HCT116 (cell line): ENCODE data around the gene PPP4R3A. TPM values are rescaled to one million over a fixed set of nuclear protein-coding genes. Genes with fewer than 3 reads are reported as not detected.

Source experiments
- ATAC-seq: fragments of 200-7000 bp; cut with Tn5 transposase; 2 replicates; pipeline ENCODE4 v1.9.1; 2020; ENCODE audit warnings: mild to moderate bottlenecking, moderate library complexity
- Bru-seq: library from RNA; stranded (reverse); fragments of 400-500 nt; gene quantifications from one replicate; lab custom pipeline; 2021; lab: Mats Ljungman, UMichigan
- BruChase-seq, 2 experiments: library from RNA; stranded (reverse); fragments of 400-500 nt; gene quantifications; one replicate each; lab custom pipeline; 2021; lab: Mats Ljungman, UMichigan
- BruUV-seq: library from RNA; stranded (reverse); fragments of 400-500 nt; replicated peaks from 2 replicates; lab custom pipeline; 2021; lab: Mats Ljungman, UMichigan
- CTCF ChIA-PET: fragments of 300-600 bp; sonication (Branson Sonifier 250); formaldehyde crosslinking; loops from one replicate; lab custom pipeline; 2021; ENCODE audit warnings: antibody characterized with exemption; lab: Charles Lee
- POLR2A ChIA-PET: fragments of 300-600, 350-600 bp; sonication (Branson Sonifier 250); formaldehyde crosslinking; loops from one replicate; lab custom pipeline; 2021; ENCODE audit warnings: antibody characterized with exemption; lab: Charles Lee
- RAD21 ChIA-PET, 2 experiments: fragments of 300-600 bp; sonication (Branson Sonifier 250); formaldehyde crosslinking; loops; one replicate each; lab custom pipeline; 2023; ENCODE audit warnings: low total read pairs in 2 of 2; ENCODE audit not compliant: uncharacterized antibody in 2 of 2, unreplicated experiment in 2 of 2, low non-redundant PET in 1 of 2; lab: Charles Lee
- DNase-seq: peaks from one replicate; pipeline ENCODE4 v3.0.0-alpha.2; 2010; ENCODE audit warnings: low read depth, low spot score
- H2AFZ ChIP-seq: fragments of 200-600 bp; shearing (Covaris generic), sonication (generic); 2 replicates; pipeline ENCODE4 v1.6.1; 2017; ENCODE audit warnings: low read depth, mixed run types, mixed read lengths, antibody characterized with exemption, low read length; ENCODE audit not compliant: poor library complexity, severe bottlenecking
- H3K27ac ChIP-seq: 2 replicates; pipeline ENCODE4 v1.5.1; 2012; ENCODE audit warnings: low read depth, low read length
- H3K27me3 ChIP-seq: fragments of 200-600 bp; sonication (generic); 2 replicates; pipeline ENCODE4 v1.6.1; 2016; ENCODE audit warnings: mixed run types, low read length, mixed read lengths; ENCODE audit not compliant: insufficient read depth
- H3K36me3 ChIP-seq, 2 experiments: fragments of 200-500 bp in 1 of 2; fragments of 200-600 bp in 1 of 2; sonication (Bioruptor generic) in 1 of 2; sonication (generic) in 1 of 2; 2 replicates each; pipeline versions ENCODE4 v1.5.1 to v1.6.1; 2014 to 2016; ENCODE audit warnings: low read length in 2 of 2, inconsistent platforms in 1 of 2, mixed read lengths in 1 of 2, mixed run types in 1 of 2; ENCODE audit not compliant: insufficient read depth in 2 of 2, control insufficient read depth in 1 of 2
- H3K4me1 ChIP-seq, 2 experiments: fragments of 200-600 bp in 1 of 2; sonication (generic) in 1 of 2; 2 replicates each; pipeline versions ENCODE4 v1.5.1 to v1.6.1; 2012 to 2017; ENCODE audit warnings: low read length in 2 of 2, inconsistent platforms in 1 of 2, mild to moderate bottlenecking in 1 of 2, mixed read lengths in 1 of 2, mixed run types in 1 of 2, moderate library complexity in 1 of 2; ENCODE audit not compliant: insufficient read depth in 2 of 2, control insufficient read depth in 1 of 2
- H3K4me2 ChIP-seq: fragments of 200-600 bp; sonication (generic); 2 replicates; pipeline ENCODE4 v1.6.1; 2017; ENCODE audit warnings: mixed run types, low read length, mixed read lengths
- H3K4me3 ChIP-seq, 2 experiments: fragments of 200-600 bp in 1 of 2; sonication (generic) in 1 of 2; replicated peaks in 1 of 2; 2 replicates each; pipeline ENCODE4 v1.5.1; 2011 to 2016; ENCODE audit warnings: low read length in 2 of 2, control low read depth in 1 of 2, low read depth in 1 of 2, mild to moderate bottlenecking in 1 of 2, mixed read lengths in 1 of 2, mixed run types in 1 of 2
- H3K79me2 ChIP-seq: fragments of 200-600 bp; sonication (generic); 2 replicates; pipeline ENCODE4 v1.6.1; 2017; ENCODE audit warnings: mild to moderate bottlenecking, mixed run types, low read length, moderate library complexity, mixed read lengths; ENCODE audit not compliant: insufficient read depth
- H3K9ac ChIP-seq: fragments of 200-600 bp; sonication (generic); 2 replicates; pipeline ENCODE4 v1.6.1; 2016; ENCODE audit warnings: low read length, mixed read lengths
- H3K9me2 ChIP-seq: fragments of 200-600 bp; sonication (generic), shearing (Covaris generic); 2 replicates; pipeline ENCODE4 v1.6.1; 2017; ENCODE audit warnings: mixed run types, mild to moderate bottlenecking, moderate library complexity; ENCODE audit not compliant: insufficient read depth
- H3K9me3 ChIP-seq, 2 experiments: fragments of 200-500 bp in 1 of 2; fragments of 200-600 bp in 1 of 2; sonication (Bioruptor generic) in 1 of 2; sonication (generic) in 1 of 2; 2 replicates each; pipeline ENCODE4 v1.6.1; 2014 to 2017; ENCODE audit warnings: low read length in 2 of 2, mixed read lengths in 2 of 2, inconsistent platforms in 1 of 2, low read depth in 1 of 2, mild to moderate bottlenecking in 1 of 2, mixed run types in 1 of 2, moderate library complexity in 1 of 2; ENCODE audit not compliant: control insufficient read depth in 1 of 2, insufficient read depth in 1 of 2
- H4K20me1 ChIP-seq: fragments of 200-600 bp; sonication (generic), shearing (Covaris generic); 2 replicates; pipeline ENCODE4 v1.6.1; 2017; ENCODE audit warnings: mixed run types, mild to moderate bottlenecking, moderate library complexity; ENCODE audit not compliant: insufficient read depth
- ATF3 ChIP-seq: IDR thresholded peaks from 2 replicates; pipeline ENCODE4 v1.6.1; 2012
- CBX3 ChIP-seq: IDR thresholded peaks from 2 replicates; pipeline ENCODE4 v1.6.1; 2012; ENCODE audit warnings: low read depth
- CTCF ChIP-seq, 3 experiments: fragments of 200-600 bp in 1 of 3; sonication (generic) in 1 of 3; IDR thresholded peaks in 2 of 3; conservative IDR thresholded peaks in 1 of 3; 2 replicates each; pipeline ENCODE4 v1.5.1; 2012 to 2017; ENCODE audit warnings: low read depth in 2 of 3, low read length in 2 of 3, antibody characterized with exemption in 1 of 3, borderline replicate concordance in 1 of 3, control low read depth in 1 of 3, mild to moderate bottlenecking in 1 of 3, mixed read lengths in 1 of 3, mixed run types in 1 of 3, moderate library complexity in 1 of 3; ENCODE audit not compliant: insufficient read depth in 1 of 3
- EZH2 ChIP-seq: fragments of 200-600 bp; sonication (generic); IDR thresholded peaks from 2 replicates; pipeline ENCODE4 v1.6.1; 2017; ENCODE audit warnings: antibody characterized with exemption, mixed run types
- EZH2phosphoT487 ChIP-seq: fragments of 200-600 bp; IDR thresholded peaks from 2 replicates; pipeline ENCODE4 v1.6.1; 2018; ENCODE audit warnings: antibody characterized with exemption, borderline replicate concordance
- FOSL1 ChIP-seq: IDR thresholded peaks from 2 replicates; pipeline ENCODE4 v1.6.1; 2012; ENCODE audit warnings: low read depth
- POLR2A ChIP-seq: IDR thresholded peaks from 2 replicates; pipeline ENCODE4 v1.7.0; 2011; ENCODE audit warnings: borderline replicate concordance; ENCODE audit not compliant: insufficient read depth, insufficient read length; ENCODE audit errors: extremely low read depth
- POLR2AphosphoS5 ChIP-seq: IDR thresholded peaks from 2 replicates; pipeline ENCODE4 v1.6.1; 2011; ENCODE audit warnings: mild to moderate bottlenecking, low read depth, low read length, moderate library complexity
- RAD21 ChIP-seq: IDR thresholded peaks from 2 replicates; pipeline ENCODE4 v1.6.1; 2012; ENCODE audit warnings: low read depth, mild to moderate bottlenecking
- REST ChIP-seq: IDR thresholded peaks from 2 replicates; pipeline ENCODE4 v1.6.1; 2012; ENCODE audit warnings: low read depth
- SRF ChIP-seq: IDR thresholded peaks from 2 replicates; pipeline ENCODE4 v1.6.1; 2012; ENCODE audit warnings: low read depth
- TCF7L2 ChIP-seq: IDR thresholded peaks from 2 replicates; pipeline ENCODE4 v1.7.0; 2011; ENCODE audit warnings: borderline replicate concordance, inconsistent platforms; ENCODE audit not compliant: insufficient read depth, insufficient read length; ENCODE audit errors: extremely low read depth
- ZBTB33 ChIP-seq: IDR thresholded peaks from 2 replicates; pipeline ENCODE4 v1.6.1; 2011; ENCODE audit warnings: mild to moderate bottlenecking, low read length, moderate library complexity; ENCODE audit not compliant: insufficient replicate concordance; ENCODE audit errors: extremely low read depth
- ZFX ChIP-seq: fragments of 450-650 bp; IDR thresholded peaks from 2 replicates; pipeline ENCODE4 v1.6.1; 2017
- ZNF274 ChIP-seq: fragments of 200-500 bp; sonication (Bioruptor generic); IDR thresholded peaks from 2 replicates; pipeline ENCODE4 v1.6.1; 2014; ENCODE audit warnings: mild to moderate bottlenecking, low read depth, low read length, inconsistent platforms
- intact Hi-C: fragments of 100-400 bp; cut with micrococcal nuclease; formaldehyde crosslinking; loops from 2 replicates; pipeline ENCODE4 v1.10.0; 2022
- long read RNA-seq: library from polyadenylated mRNA; unstranded; transcript quantifications from one replicate; pipeline ENCODE4 v2.0.0, GENCODE V29; 2021; ENCODE audit not compliant: unreplicated experiment
- polyA plus RNA-seq: library from polyadenylated mRNA; unstranded; fragments of >200 nt; gene quantifications from 2 replicates; pipeline ENCODE4 v1.2.1, GENCODE V29; 2012; ENCODE audit warnings: missing spikeins
- total RNA-seq: library from RNA; stranded (reverse); gene quantifications from one replicate; pipeline ENCODE4 v1.2.1, GENCODE V29; 2021; ENCODE audit not compliant: unreplicated experiment

Gene PPP4R3A
- 67.7 TPM for total RNA-seq
- 36.9 and 37.0 TPM in 2 replicates for polyA plus RNA-seq
- Bru-seq, nascent RNA: percentile 93 among the genes with signal in this experiment
- percentile 88 among the genes with signal in this experiment for BruChase-seq, experiment 1, labeled RNA remaining after a 6-hour chase
- BruChase-seq, experiment 2, labeled RNA remaining after a 2-hour chase: percentile 90 among the genes with signal in this experiment
- long read RNA-seq, full-length matches to known transcripts: 126 of 181 reads
- long read RNA-seq, partial matches to known transcripts: 19 of 181 reads
- long read RNA-seq, other reads (novel, unspliced or antisense): 36 of 181 reads

- TSS peak; percentile 97 for BruUV-seq
- Histone ChIP-seq H3K9me2 (no peaks in the 10 kb centered on the region), H4K20me1 (peaks cover 15% of the 10 kb centered on the region; the same call in 1 of the 2 replicates), H3K9me3 (no peaks in the 10 kb centered on the region), H3K4me1 (peaks cover 10 to 14% of the 10 kb centered on the region in 2 experiments), H3K79me2 (peaks cover 46% of the 10 kb centered on the region), H3K4me2 (peak within 1 kb of the TSS; percentile 70), H3K27ac (peak within 1 kb of the TSS; percentile 99), H3K36me3 (peaks cover 0 to 11% of the 10 kb centered on the region in 2 experiments; a peak in 1 of 4 replicates), H3K4me3 (peak within 1 kb of the TSS; percentile 91 to 96), H2AFZ (no peak within 1 kb of the TSS), H3K27me3 (no peaks in the 10 kb centered on the region), H3K9ac (peak within 1 kb of the TSS; percentile 94)
- ATAC-seq (peak; percentile 90), DNase-seq (peak; percentile 90)
- ChIA-PET POLR2A (interaction anchor here (0.6 to 1.7 kb wide), 2 partner anchors 15 to 34 kb away, joined by 3 to 4 read pairs; no protein-coding TSS in a partner anchor), RAD21 (no interaction called here), CTCF (no interaction called here)
- intact Hi-C loops: loop anchor here (10.0 kb wide), 1 partner anchor 404 kb away; no protein-coding TSS in a partner anchor
- TF ChIP-seq EZH2phosphoT487 (no peak), ZFX (peak; percentile 96), FOSL1 (no peak), EZH2 (no peak), CBX3 (peak; percentile 75), RAD21 (no peak), ATF3 (no peak), ZNF274 (no peak), CTCF (IDR thresholded peaks at IDR 0.05 in 2 of 3, conservative IDR thresholded peaks at IDR 0.05 in 1 of 3; ENCODE audit: borderline replicate concordance in 1 of 3, insufficient read depth in 1 of 3, low read depth in 2 of 3, low read length in 2 of 3) (no peak), POLR2A (peak; percentile 48), REST (no peak), SRF (peak; percentile 94), TCF7L2 (peak; percentile 15), POLR2AphosphoS5 (peak; percentile 86), ZBTB33 (no peak)
These were observed at the start of gene PPP4R3A for GRCh38 chr14:91510171-91511042. Gene PPP4R3A (minus strand): TSS chr14:91510310. CDS start chr14:91509647, 663 bp downstream.
